ENCODE data around the gene PAK1.

Gene PAK1

DNA sequence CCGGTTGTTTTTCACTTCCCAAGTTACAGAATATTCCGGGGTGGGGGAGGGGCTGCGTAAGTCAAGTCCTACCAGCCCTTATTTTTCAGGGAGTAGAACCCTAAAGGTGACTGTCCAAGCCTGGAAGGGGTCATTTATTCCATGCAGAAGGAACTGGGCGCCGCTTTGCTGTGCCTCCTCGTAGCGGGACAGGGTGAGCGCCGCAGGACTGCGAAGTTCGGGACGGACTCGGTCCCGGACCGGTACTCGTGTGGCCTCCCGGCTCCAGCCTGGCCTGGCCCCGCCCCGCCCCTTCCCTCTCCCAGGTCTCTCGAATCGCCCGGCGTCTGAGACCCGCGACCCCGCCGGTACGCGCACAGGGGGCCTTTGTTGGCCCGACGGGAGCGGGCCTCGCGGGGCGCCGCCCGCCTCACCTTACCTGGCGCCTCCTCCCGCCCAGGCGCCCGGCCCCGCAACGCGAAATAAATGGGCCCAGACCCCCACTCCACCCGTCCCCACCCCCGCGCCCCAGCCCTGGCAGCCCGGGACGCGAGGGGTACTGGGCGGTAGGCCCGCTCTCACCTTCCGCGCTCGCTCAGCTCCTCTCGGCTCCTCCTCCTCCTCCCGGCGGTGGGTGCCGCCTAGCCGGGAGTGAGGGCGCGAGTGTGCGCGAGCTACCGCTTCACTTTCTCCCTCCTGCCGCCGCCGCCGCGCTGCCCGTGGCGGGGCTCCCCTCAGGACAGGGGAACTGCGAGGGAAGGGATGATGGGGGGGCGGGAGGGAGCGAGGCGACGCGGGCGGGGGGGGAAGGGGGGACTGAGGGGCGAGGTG, 698 bp downstream of the PAK1 start:
- peak; percentile 39 for DNase-seq

DNA sequence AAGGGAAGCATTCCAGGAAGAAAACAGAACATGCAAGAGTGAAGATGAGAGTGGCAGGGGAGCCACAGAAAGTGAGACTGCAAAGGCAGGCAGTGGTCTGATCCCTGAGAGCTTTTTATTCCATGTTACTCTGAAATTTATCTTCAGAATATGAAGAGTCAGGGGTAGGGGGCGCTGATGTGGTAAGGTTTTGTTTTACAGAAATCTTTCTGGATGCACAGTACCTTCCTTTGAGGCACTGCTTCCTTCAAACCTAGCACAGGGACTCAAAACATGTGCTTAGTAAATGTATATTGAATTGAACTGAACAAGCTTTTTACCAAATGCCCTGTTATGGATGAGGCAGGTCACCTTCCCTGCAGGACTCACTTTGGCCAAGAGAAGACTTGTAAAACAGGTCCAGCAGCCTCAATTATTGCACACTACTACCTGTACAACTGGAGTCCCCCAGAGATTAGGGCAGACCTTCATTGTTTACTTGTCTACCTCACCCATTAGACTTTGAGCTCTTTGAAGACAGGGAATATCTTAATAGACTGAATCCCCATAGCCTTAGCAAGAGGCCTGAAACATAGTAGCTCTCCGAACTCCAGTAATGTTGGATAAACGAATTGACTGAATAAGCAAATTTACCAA, 2.2 kb downstream of the PAK1 start:
- DNase-seq, result peak; percentile 10

DNA sequence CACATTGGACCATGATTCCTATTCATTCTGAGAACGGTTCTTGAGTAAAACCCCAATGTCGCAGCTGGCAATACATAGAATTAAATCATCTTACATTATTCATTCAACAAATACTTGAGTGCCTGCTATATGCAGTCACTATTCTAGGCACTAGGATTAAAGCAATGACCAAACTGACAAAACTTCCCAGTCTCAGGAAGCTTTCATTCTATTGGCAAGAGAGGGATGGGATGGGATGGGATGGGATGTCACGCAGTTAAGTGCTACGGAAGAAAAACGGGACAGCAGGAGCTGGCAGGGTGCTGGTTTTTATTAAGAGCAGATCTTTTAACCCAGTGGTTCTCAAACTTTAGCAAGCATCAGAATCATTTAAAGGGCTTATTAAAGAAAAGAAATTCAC, 2.9 kb downstream of the PAK1 start:
- DNase-seq, result no peak

DNA sequence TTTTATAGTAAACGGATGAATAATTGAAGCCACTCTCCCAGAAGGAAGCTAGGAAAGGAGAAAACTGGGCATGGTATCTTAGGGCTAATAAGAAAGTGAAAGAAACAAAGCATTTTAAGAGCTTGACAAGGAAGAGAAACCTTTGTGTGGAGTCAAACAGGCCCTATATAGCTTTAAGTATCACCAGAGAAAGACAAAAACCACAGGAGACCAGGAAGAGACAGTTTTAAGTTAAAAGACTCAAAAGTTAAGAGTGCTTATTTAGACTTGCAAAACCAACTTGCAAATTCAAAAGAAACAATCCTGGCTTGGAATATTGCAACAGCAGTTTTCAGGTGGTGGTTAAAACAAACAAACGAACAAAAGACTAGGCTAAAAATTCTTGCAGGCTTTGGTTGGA, 3.4 kb downstream of the PAK1 start:
- no peak for DNase-seq

DNA sequence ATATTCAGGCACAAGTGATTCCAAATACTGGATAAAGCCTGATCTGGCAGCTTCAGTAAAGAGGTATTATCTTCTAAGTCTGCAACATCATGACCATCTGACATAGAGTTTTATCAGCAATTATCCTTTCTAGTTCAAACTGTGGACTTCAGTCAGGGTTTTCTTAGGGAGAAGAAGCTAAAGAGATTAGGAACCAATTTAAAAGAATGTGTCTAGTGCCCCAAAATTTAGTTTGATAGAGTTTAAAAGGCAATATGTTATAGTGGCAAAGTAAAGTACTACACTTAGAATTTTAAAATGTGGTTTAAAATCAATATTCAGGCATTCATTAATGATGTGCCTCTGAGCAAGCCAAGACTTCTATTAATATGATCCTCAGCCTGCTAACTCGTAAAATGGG, 5.4 kb downstream of the PAK1 start:
- no peak for DNase-seq

DNA sequence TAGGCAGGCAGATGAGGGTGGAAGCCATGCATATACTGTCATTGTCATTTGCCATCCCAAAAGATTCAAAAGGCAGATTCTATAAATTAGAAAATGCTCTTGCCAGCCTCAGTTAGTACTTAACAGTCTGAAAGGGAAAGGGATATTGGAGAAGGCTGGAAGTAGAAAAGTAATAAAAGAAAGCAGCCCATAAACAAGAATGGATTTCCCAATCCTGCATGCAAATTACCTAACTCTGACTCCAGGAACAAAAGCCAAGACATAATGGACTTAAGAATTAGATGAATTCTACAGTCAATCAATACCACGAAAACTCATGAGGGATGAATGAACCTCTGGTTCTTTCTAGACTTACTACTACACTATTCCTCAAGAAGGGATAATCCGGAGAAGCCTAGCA, 5.9 kb downstream of the PAK1 start:
- no peak for DNase-seq

DNA sequence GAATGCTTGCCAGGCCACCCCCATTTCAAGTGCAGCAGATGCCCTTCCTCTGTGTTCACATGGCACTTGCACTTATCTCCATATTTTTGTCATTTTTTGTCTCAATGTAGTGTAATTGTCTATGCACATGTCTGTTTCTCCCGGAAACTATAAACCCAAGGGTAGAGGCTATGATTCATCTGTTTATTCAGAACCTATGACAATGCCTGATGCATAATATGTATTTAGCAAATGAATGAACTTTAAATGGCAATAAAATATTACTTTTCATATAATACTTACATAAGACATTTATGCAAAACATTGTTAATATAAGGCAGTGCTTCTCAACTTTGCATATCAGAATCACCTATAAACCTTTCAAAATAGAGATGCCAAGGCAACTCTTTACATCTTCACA, 6.7 kb downstream of the PAK1 start:
- no peak for DNase-seq

DNA sequence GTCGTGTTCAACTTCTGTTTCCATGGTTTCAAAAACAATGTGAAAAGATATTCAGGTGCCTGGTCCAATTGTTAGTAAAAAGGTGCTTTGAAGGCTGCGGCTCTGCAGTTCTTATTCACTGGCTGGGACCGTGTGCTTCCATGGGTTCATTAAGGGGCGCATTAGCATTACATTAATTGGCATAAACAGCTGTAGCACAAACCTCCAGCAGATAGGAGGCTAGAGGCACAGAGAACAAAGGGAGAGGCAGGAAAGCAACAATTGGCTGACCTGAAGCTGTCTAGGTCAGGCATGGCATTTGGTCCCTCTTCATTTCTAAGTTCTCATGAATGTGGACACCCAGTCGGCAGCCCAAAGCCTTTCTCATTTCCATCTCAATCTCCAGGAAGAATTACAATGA, 16.6 kb downstream of the PAK1 start:
- no peak for DNase-seq

DNA sequence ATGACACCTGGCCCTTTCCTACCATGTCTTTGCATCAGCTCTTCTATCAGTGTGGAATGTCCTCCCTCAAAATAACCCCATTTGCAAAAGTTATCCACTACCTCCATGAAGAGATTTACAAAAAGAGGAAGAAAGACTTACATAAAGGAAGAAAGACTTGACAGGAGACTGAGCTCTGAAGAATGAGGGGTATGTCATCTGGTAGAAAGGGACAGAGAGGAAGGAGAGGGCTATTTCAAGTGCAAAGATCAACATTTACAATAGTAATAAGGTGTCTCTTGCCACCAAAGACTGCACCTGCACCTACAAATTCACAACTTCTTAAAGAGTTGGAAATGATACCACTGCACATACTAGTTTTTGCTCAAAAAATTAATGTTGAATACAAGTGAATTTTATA, 18.2 kb downstream of the PAK1 start:
- no peak for DNase-seq

DNA sequence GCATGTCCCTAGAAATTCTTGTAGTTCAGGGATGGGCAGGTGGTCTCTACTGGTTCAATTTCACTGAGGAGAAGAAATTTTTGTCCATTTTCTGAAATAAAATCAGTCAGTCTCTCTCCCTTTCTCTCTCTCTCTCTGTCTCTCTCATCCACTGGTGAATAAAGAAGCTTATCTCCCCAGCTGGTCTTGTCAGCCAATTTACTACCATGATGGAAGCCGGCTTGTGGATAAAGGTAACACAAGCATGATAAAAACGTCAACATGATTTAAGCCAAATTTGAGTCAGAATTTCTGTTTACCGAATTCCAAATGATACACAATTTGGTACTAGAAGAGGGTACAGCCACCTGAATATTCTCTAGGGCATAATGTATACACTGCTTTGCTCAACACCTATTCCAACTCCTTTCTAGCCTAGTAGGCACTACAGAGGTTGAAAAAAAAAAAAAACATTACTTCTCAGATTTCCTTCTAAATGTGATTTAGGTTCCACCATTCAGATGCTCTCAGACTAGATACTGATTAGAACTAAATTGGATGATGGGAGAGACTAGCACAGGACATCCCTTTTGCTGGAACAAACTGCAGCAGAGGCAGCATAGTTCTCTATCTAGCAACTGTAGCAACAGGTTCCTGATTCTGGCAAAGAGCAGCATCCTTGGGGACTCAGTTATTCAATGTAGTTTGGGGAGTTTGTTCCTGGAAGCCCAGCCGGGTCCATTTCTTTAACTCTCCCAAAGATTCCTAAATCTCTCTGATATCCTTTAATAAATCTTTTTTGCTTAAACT, 18.8 kb downstream of the PAK1 start:
- no peak for DNase-seq

DNA sequence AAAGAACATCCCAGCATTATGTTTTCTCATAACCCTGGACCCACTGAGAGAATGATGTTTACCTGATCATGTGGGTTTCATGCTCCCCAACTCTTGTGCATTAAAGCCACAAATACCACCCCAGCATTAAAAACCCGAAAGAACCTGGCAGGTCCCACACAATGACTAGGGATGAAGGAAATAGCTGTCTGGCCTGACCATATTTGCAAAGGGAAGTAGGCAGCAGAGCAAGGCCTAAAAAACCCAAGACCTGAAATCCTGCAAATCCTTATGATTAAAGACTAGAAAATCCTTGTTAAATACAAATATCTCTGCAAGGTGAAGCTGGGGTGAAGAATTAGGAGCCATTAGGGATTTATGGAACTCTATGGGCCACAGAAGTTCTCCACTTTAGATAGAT, 23.7 kb downstream of the PAK1 start:
- no peak for DNase-seq

DNA sequence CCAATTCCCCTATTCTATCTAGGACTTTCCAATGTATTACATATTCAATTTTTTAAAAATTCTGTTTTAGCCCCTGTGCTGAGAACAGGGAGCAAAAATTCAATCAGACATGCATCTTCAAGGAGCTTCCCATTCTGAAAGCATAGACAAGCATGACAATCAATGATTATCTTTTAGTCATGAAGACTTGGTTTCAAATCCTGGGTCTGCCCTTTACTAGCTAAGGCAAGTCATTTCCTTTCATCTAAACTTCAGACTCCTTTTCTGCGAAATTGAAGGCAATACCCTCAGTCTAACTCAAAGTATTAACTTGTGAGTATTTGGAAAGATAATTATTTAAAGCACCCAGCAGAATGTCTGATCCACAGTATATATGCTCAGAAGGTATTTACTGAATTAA, 24.1 kb downstream of the PAK1 start:
- no peak for DNase-seq

DNA sequence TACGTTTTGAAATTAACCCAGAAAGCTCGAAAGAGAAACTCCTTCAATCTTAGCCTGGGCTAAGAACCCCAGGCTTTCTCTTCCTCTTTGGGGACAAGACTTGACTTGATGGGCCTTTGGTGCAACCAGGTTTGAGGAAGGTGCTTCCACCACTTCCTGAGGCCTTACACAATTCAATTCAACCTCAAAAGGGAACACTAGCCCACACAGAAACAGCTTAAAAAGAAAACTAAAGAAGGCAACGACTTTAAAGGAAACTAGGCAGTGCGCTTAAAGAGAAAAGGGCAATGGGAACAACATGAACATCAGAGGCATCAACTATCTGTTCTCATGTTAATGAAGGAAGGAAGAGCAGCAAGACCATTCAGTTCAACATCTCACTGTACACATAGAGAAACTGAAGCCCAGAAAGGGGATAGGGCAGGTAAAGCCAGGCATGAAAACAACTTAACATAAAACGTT, 24.8 kb downstream of the PAK1 start:
- no peak for DNase-seq

DNA sequence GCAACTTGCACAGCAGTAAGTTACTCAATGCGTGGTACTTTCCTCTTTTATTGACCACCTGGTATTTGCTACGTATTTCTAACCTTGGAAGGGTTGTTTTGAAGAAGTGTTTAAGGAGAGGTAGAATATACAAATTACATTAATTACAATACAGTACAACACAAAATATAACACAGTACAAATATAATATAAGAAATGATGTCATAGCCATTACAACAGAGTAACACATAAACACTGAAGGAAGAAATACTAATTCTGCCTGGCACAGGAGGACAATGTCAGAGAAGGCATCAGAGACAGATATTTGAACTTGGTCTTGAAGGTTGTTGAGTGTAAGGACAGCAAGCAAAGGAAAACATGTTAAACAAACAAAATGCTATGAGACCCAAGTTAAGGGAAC, 25.6 kb downstream of the PAK1 start:
- no peak for DNase-seq

DNA sequence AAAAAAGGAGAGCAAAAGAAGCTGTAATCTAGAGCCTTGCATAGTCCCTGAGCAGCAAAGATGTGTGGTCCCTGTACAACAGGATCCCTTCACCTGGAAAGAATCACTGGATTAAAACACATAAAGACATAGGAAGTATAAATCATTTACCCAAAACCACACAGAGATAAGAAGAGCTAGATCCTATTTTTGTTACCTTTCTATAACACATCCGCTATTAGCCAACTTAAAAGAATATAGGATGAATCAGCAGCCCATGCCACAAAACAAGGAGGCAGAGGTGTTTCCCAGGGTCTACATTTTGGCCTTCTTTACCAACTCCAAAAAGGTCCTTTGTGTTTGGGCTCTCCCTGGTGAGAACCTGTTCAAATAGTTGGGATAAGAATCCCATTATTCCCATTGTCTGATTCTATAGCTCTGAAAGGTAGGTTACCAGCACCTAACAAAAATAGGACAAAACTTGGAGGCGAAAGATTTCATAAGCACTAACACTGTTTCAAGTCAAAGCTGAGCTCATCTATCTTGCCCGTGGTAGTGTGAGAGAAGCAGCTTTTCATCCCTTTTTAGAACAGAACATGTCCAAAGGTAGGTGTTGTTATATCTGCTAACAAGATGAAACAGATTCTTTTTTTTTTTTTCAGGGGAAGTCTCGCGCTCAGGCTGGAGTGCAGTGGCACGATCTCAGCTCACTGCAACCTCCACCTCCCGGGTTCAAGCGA, 26.8 kb downstream of the PAK1 start:
- no peak for DNase-seq

DNA sequence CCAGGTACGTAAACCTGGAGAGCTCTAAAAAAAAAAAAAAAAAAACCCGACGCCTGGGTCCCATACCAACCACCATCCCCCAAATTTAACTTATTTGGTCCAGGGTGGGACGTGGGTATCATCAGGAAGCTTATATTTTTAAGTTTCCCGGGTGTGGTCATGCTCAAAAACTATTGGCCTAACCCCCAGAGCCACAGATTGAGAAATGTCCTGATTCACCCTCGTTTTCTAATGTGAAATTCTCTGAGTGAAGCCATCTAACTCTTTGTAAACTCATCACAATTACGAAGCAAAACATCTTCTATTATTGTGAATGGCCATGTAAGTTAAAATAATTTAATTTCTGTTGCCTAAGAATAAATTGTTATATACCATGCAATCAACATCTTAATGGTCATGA, 29.6 kb downstream of the PAK1 start:
- DNase-seq, result no peak

DNA sequence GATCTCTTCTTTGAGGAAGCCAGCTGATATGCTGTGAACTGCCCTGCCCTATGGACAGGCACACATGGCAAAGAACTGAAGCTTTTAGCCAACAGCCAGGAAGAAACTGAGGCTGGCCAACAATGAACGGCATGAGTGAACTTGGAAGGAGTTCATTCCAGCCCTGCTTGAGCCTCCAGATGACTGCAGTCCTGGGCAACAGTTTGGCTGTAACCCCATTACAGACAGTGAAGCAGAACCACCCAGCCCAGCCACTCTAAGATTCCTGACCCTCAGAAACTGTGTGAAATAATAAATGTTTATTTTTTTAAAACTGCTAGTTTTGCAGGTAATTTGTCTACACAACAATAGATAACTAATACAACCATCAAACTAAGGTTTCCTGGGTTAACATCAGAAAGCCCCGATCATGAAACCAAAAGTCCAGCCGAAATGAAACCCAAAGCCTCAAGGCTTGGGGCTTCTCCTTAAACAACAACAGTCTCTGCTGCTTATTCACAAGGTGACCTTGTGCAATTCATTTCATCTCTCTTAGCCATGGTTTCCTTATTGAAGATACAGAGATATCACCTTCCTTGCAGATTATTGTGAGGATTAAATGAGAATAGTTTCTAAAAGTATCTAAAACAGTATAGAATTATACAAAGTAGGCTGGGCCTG, 31.4 kb downstream of the PAK1 start:
- DNase-seq, result no peak

DNA sequence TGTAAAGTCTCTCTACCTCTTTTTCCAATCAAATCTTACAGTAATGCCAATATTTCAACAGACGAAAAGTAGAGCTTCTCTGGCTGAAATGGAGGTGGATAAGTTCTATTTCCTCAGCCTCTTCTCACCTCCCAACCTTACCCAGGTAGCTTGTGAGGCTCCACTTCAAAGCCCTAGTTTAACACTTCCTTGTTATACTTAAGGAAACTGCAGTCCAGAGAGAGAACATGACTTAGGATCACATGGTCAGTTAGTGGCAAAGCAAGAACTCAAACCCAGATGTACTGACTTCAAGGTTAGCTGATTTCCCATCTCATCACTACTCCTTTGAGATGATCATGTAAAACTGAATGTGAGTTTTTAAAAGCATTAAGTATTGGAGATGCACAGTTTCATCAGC, 32.5 kb downstream of the PAK1 start:
- DNase-seq, result no peak

DNA sequence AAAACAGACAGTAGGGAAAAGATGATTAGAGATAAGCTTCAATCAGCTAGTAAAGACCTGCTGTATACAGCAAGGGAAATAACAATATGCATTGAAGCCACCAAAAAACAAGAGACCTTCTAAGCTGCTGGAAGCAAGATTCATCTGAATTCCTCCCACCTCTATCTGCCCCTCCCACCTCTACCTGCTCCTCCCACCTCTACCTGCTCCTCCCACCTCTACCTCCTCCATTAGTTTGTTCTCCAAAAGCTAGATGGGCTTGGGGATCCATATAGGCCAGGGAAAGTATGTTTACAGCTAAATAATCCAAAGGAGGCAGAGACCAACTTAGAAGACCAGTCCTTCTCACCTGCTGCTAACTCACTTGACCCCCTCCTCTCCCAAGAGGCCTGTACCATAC, 33.2 kb downstream of the PAK1 start:
- DNase-seq, result no peak

DNA sequence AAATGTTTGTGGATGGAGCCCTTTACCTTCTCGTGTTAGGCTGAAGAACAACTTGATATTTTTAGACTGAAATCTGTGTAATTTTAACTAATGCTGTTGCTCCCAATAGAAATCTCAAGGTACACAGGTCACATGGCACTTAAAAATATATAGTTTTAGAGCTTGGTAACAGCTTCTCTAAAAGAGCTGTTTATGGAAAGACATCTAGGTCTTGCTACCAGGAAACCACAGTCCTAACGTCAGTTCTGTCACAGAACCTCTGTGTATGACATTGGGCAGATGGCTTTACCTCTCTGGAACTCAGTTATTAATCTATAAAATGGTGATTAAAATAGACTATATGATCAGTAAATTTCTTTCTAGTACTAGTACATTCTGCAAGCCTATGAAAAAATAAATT, 35.4 kb downstream of the PAK1 start:
- no peak for DNase-seq

DNA sequence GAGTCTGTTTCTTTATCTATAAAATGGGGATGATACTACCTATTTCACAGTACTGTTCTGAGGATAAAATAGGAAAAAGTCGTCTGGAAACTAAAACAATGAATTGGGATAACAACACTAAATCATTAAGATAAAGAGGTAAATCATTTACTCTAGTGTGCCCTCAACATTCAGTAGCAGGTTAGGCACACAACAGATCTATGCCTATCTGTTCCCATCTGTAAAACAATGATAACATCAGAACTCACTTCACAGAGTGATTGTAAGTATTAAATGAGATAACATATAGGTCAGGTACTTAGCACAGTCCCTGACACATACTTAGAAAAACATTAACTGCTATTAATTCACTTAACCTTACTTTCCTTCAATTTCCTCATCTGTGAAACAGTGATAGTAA, 36.9 kb downstream of the PAK1 start:
- no peak for DNase-seq

DNA sequence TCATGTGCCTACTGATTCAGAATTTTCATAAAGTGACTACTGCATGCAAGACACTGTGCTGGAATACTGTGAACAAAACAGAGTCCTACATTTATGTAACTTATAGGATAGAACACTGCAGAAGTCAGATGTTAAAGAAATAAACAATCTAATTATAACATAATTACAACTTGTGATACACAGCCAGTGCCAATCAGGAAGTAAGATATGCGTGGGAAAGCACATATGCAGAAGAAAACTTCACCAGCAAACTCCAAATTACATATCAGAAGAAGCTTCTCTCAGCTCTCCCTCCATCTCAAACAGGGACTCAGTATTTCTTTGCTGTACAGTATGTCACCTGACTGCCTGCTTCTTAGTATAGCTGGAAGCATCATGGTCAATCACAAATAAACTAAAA, 37.4 kb downstream of the PAK1 start:
- no peak for DNase-seq

DNA sequence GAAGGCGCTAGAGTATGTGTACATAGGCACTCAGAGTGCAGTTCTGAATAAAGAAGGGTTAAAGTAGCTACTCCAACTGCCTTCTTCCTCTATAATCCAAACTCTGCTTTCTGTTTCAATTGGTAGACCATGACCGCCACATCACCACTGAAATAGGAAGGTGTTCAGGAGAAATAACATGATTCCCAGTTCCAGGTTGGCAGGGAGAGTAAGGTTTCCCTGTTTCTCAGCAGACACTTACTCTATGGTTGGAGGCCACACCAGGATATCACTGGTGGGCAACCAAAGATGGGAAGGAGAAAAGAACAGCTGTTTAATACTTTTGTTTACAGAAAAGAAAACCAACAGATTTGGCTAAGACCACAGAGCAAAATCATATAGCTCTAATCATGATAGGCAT, 37.9 kb downstream of the PAK1 start:
- DNase-seq, result no peak
